ENCODE measurements around the gene NR1H3. TPM values are rescaled to one million over a fixed set of nuclear protein-coding genes. Genes with fewer than 3 reads are reported as not detected.

NR1H3 gene
- total RNA-seq, 1 donor from 2014 or later = 14.2 TPM

DNA sequence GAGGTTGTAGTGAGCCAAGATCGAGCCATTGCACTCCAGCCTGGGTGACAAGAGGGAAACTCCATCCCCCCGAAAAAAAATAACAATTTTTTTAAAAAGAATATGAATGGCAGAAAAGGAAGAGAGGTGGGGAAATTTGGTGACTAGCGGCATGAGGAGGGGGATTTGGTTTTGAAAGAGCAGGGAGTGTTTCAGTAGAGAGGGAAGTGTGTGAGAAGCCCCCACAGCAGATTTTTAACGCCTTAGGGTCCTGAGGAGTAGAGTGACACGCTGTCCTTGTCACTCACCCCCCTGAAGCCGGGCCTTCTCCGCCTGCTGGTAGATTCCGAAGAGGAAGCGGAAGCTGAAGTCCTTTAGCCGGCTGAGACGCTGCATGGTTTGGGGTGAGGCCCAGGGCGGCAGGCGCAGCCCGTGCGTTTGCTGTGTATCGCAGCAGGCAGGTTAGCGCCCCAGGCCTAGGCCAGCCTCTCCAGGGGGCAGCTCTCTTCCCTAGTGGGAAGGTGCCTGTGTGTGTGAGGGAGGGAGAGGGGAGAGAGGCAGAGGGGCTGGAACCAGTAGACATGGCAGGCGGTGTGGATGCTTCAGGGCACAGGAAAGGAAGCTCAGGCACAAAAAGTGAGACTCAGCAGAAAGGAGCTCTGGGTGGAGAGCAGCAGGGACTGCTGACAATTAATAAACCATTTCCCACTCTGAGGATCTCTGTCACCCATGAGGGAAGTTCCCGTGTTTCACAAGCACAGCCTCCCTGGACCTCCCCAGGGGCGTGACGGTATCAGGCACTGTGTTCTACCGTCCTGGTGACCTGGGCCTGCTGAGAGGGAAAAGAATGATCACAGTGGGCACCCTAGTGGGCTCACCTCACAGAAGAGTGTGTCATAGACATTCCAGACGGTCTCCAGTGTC, 13.1 kb upstream of the NR1H3 start:
- H3K9me3 Mint-ChIP-seq = no peaks in the 10 kb centered on the region
- TF ChIP-seq, protein P1, sequence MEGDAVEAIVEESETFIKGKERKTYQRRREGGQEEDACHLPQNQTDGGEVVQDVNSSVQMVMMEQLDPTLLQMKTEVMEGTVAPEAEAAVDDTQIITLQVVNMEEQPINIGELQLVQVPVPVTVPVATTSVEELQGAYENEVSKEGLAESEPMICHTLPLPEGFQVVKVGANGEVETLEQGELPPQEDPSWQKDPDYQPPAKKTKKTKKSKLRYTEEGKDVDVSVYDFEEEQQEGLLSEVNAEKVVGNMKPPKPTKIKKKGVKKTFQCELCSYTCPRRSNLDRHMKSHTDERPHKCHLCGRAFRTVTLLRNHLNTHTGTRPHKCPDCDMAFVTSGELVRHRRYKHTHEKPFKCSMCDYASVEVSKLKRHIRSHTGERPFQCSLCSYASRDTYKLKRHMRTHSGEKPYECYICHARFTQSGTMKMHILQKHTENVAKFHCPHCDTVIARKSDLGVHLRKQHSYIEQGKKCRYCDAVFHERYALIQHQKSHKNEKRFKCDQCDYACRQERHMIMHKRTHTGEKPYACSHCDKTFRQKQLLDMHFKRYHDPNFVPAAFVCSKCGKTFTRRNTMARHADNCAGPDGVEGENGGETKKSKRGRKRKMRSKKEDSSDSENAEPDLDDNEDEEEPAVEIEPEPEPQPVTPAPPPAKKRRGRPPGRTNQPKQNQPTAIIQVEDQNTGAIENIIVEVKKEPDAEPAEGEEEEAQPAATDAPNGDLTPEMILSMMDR (conservative IDR thresholded peaks at IDR 0.05) = no peak
- peaks cover 19% of the 10 kb centered on the region for H3K36me3 Mint-ChIP-seq
- no peaks in the 10 kb centered on the region for H3K27me3 Mint-ChIP-seq
- H3K4me3 Mint-ChIP-seq = no peak overlapping the region
- no peak for DNase-seq (ENCODE audit: extremely low spot score, unreplicated experiment)
- H3K4me1 Mint-ChIP-seq (ENCODE audit: unreplicated experiment) = peaks cover 12% of the 10 kb centered on the region
- H3K27ac Mint-ChIP-seq = no peak overlapping the region

DNA sequence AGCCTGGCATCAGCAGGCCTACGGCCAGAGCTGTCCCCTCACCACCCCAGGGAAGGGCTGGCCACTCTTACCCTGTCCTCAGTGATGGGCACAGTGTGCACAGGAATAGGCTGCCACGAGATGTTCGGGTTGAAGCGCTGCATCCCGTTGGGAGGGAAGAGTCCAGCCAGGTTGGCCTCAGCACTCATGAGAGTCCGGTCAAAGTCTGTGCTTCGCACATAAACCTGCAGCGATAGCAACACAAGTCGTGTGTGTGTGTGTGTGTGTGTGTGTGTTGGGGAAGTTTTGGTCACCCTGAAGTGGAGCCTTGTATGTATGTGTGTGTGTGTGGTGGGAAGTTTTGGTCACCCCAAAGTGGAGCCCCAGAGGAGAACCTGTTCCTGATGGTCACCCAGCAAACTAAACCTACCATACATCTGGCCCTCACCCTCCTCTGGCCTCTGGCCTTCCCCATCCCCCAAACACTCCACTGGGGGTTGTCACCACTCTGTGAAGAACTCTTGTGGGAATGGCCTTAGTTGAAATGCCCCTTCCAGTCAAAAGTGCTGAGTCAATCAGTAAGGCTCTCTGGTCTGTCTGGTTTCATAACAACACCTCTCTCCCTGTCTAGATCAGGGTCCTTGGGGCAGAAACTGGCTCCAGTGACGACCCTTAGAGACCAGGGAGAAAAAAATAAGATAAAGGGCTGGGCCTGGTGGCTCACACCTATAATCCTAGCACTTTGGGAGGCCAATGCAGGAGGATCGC, 12.0 kb upstream of the NR1H3 start:
- TF ChIP-seq, protein P1 (conservative IDR thresholded peaks at IDR 0.05) = no peak
- DNase-seq (ENCODE audit: extremely low spot score, unreplicated experiment) = no peak
- no peak overlapping the region for H3K27ac Mint-ChIP-seq
- peaks cover 15% of the 10 kb centered on the region for H3K36me3 Mint-ChIP-seq
- no peaks in the 10 kb centered on the region for H3K9me3 Mint-ChIP-seq
- H3K4me1 Mint-ChIP-seq (ENCODE audit: unreplicated experiment) = peaks cover 12% of the 10 kb centered on the region
- H3K4me3 Mint-ChIP-seq = no peak overlapping the region
- H3K27me3 Mint-ChIP-seq = no peaks in the 10 kb centered on the region

DNA sequence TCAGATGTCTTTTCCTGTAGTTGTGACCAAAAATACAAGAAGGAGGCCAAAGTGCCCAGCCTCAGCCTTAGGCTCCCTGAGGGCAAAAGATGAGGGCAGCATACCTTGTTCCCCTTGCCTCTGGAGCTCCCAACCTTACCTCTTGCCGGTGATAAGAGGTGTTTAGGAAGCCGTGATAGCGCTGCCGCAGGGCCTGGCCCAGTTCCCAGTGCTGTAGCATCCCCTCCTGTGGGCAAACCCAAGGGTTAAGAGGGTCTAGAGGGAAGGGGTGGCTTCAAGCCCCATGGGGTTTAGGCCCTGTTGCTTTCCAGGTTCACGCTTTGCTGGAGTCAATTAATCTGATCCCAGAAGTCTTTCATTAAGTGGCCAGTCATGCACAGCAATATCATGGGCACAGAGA, 10.3 kb upstream of the NR1H3 start:
- H3K4me1 Mint-ChIP-seq (ENCODE audit: unreplicated experiment) = peaks cover 12% of the 10 kb centered on the region
- H3K9me3 Mint-ChIP-seq = no peaks in the 10 kb centered on the region
- peak overlapping the region; percentile 100 for H3K4me3 Mint-ChIP-seq
- TF ChIP-seq, protein P1 (conservative IDR thresholded peaks at IDR 0.05) = no peak
- no peak for DNase-seq (ENCODE audit: extremely low spot score, unreplicated experiment)
- no peak overlapping the region for H3K27ac Mint-ChIP-seq
- H3K36me3 Mint-ChIP-seq = peaks cover under 1% of the 10 kb centered on the region
- H3K27me3 Mint-ChIP-seq = no peaks in the 10 kb centered on the region

GRCh38 chr11:47248304-47248663, 9.5 kb upstream of the NR1H3 start:
- H3K27me3 Mint-ChIP-seq = no peaks in the 10 kb centered on the region
- no peak for DNase-seq (ENCODE audit: extremely low spot score, unreplicated experiment)
- H3K9me3 Mint-ChIP-seq = no peaks in the 10 kb centered on the region
- no peaks in the 10 kb centered on the region for H3K36me3 Mint-ChIP-seq
- peak overlapping the region; percentile 99 for H3K27ac Mint-ChIP-seq
- TF ChIP-seq, protein P1 (conservative IDR thresholded peaks at IDR 0.05) = no peak
- H3K4me3 Mint-ChIP-seq = peak overlapping the region; percentile 100
- H3K4me1 Mint-ChIP-seq (ENCODE audit: unreplicated experiment) = peaks cover 14% of the 10 kb centered on the region

DNA sequence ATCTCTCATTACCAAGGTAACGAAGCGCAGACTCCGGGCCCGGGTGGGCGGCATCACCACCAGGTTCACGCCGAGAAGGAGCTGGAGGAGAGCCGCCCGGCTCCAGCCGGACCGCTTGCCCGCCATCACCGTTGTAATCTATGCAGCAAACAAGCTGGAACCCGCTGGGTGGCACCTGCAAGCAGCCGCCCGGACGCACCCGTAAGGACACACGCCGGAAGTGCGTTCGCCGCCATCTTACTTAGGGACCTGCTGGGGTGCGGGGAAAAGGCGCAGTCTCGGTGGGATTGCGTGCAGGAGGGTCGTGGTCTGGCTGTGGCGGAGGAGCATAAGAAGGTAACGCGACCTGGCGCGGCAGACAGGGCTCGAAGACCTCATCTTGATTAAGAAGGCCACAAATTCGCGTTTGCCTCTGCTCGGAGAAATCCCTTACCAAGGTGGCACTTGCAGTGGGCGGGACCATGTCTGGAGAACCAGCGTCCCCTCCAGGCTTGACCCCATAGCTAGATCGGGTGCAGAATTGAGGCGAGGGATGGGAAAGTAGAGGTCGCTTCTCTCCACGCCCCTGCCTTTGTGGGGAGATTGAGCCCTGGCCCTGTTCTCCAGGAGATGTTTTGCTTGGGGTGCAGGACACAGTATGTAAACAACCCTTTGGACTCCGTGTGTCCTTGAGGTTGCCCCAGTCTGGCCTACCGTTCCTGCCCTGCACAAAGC, 9.0 kb upstream of the NR1H3 start, which contains the start of gene ACP2:
Gene ACP2, minus strand, starts transcription at position 151 of the 714 bp plus-strand sequence. Its CDS starts 25 bp downstream, at position 126.
- peak; percentile 90 for DNase-seq (ENCODE audit: extremely low spot score, unreplicated experiment)
- Mint-ChIP-seq H3K9me3 (no peaks in the 10 kb centered on the region), H3K4me1 (ENCODE audit: unreplicated experiment) (peaks cover 16% of the 10 kb centered on the region), H3K36me3 (no peaks in the 10 kb centered on the region), H3K4me3 (peak within 1 kb of the TSS; percentile 100), H3K27me3 (no peaks in the 10 kb centered on the region), H3K27ac (peak within 1 kb of the TSS; percentile 99)
- TF ChIP-seq, protein P1 (conservative IDR thresholded peaks at IDR 0.05) = peak; percentile 33

All from type B pancreatic cell (in vitro differentiated cells).